NCI-H2171 (cell line): Measurements from ENCODE around the gene BAIAP3.
A peak's percentile ranks its signal among the peaks of the same experiment; 100 is the strongest.

ENCODE experiments used
- DNase-seq: peaks from one replicate; lab custom pipeline; 2025; lab: John Stamatoyannopoulos, UW

Gene BAIAP3

DNA sequence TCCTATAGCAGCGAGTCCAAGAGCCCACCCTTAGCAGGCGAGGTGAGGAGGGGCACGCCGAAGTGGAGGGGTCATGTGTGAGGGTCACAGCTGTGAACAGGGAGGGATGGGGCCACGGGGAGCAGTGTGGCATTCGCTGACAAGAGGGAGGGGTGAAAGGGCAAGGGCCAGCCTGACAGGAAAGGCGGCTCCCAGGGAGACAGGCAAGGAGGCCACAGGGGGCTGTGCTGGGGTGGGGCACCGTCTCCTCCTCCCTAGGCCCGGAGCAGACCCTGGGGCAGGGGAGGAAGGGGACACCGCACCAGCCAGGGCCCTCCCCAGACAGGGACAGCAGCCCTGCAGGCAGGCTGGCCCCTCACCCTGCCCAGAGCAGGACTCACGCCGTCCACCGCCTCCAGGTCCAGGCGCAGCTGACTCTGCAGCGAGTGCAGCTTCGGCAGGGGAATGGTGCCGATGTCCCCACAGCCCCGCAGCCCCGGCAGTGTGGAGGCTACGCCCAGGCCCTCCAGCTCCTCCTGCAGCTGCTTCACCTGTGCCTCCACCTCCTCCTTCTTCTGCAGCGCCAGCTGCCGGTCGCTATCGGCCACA lies 33.4 kb downstream of the BAIAP3 start:
- DNase-seq: no peak

DNA sequence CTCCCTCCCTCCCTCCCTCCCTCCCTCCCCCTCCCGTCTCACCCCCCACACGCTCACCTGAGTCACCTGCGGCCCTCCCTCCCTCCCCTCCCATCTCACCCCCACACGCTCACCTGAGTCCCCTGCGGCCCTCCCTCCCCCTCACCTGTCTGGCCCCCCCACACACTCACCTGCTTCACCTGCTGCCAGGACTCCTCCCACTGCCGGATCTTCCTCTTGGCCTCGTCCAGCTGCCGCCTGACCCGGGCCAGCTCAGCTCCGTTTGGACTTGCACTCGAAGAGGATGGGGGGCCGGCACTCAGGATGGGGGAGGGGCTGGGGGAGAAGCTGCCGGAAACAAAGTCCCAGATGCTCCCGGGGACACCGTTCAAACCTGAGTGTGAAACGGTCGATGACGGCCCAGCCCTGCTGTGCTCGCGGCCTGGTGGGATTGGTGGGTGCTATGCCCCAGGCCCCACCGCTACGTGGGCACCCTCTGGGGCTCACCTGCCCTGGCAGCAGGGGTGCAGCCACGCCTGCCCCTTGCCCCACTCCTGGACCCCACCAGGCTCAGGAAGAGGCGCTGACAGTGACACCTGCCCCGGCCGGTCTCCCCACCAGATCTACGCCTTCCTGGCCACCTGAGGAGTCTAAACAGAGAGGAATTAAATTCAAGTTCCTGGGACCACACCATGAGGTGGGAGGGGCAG lies 34.2 kb downstream of the BAIAP3 start:
- DNase-seq: no peak

- no peak for DNase-seq
These were observed 37.9 kb downstream of the BAIAP3 start for GRCh38 chr16:1371054-1371978.

- DNase-seq: no peak
These were observed 39.0 kb downstream of the BAIAP3 start for GRCh38 chr16:1372292-1372950.

DNA sequence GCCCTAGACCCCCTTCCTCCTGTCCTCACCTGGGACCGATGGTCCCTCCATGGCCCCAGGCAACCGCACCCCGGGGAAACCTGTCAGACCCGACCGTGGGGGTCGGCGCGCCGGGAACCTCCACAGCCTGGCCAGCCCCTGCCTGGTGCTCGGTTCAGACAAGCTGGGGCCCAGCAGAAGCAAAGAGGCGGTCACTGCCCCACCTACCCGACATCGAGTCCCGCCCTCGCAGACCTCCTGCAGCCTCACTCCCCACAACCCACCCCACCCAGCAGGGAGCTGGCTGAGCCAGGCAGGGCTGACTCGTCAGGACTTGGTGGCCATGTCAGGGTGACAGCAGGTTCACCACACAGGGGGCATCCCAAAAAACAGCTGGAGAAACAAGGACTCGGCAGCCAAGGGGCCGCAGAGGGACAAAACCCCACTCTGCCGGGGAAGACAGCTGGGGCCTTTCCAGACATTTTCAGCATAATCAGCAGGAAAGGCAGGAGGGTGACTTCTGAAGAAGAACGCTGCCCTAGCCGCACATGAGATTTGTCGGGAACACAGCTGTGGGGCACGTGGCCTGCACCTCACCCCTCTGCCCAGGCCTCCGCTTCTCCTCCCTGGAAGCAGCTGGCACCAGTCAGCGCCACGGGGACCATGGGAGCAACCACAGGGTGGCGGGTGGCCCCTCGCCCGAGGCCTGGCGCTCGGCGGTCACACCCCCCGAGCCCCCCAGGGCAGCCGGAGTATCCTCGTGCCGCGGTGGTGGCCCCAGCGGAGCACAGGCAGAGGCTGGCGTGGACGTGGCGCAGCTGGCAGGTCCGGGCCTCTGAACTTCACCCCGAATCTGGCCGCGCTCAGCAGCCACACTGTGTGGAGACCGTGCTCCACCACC lies 41.2 kb downstream of the BAIAP3 start:
- no peak for DNase-seq

- no peak for DNase-seq
These were observed 41.8 kb downstream of the BAIAP3 start for GRCh38 chr16:1375298-1375640.

DNA sequence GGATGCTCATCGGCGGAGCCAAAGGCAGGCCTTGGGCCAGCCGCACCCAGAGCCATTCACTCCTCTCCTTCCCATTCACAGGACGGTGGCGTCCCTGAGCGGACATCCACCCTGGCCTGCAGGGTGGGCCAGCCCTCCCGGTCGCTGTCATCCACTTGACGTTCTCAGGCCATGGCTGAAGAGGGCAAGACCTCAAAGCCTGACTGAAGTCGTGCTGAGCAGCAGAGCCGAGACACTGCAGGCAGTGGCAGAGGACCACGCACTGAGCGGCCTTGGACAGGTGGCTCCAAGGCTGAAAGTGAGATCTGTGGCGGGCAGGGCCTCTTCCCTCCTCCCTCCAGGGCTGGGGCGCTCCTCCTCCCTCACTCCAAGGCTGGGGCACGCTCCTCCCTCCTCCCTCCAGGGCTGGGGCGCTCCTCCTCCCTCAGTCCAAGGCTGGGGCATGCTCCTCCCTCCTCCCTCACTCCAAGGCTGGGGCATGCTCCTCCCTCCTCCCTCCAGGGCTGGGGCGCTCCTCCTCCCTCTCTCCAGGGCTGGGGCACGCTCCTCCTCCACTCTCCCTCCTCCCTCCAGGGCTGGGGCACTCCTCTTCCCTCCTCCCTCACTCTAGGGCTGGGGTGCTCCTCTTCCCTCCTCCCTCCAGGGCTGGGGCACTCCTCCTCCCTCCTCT lies 42.4 kb downstream of the BAIAP3 start:
- no peak for DNase-seq

DNA sequence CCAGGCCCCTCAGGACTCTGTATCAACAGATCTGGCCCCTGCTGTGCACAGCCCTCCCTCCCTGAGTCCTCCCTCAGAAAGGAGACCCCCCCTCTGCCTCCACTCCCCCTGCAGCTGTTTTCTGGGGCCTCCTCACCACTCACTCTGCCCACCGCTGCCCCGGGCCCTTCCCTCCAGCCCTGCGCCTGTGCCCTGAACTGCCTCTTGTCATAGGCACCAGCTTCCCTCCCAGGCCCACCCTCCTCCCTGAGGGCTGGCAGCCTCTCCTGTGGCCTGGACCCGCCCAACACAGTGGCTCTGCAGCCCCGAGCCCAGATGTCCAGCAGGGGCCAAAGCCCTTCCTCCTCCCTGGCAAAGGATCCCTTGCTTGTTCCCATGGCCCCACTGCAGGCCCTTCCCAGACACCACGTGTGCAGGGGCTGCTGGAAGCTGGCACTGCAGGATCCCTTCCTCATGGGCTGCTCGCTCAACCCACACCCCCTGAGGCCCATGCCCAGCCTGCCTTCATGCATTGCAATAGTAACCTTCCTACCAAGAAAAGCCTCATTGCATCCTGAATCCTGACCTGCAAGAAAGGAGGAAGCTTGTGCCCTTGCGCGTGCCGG lies 44.1 kb downstream of the BAIAP3 start:
- DNase-seq: no peak

GRCh38 chr16:1378087-1378803 lies 44.8 kb downstream of the BAIAP3 start:
- no peak for DNase-seq

DNA sequence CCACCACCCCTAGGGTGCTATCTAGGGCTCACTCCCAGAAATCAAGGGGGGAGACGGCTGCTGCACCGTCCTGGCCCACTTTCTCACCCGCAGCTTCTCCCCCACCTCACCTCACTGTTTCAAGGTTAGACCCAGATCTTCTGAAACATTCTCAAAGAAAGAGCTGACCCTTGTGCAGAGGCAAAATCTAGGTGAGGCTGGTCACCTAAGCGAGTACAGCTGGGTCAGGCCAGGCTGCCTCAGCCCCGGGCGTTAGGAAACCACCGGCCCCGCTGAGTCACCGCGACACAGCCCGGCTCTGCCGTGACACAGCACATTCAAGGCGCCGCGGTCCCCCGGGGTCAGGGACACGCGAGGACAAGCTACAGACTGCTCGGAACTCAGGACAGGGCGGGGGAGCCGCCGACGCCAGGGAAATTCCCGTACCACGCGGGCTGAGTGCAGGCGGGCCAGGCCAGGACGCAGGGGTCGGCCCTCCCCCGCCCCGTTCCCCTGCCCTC lies 45.4 kb downstream of the BAIAP3 start:
- peak; percentile 2 for DNase-seq

GRCh38 chr16:1379304-1380076 lies 46.0 kb downstream of the BAIAP3 start:
- DNase-seq: peak; percentile 63

DNA sequence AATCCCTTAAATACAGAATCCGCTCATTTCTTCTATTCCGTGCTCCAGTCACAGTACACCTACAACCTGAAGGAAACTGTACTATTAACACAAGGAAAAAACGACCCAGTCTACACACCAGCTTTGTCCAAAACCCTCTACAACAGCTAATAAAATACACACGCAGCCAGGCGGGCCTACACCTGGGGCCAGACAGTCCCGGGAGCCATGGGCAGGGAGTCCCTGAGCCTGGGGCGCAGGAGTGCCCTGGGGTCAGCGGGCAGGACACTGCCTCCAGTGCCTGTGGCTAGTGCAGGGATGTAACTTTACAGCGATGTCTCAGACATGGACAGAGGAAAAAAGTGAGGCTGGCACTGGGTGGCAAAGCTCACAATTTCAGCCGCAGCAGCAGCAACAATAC lies 46.8 kb downstream of the BAIAP3 start:
- DNase-seq: no peak

DNA sequence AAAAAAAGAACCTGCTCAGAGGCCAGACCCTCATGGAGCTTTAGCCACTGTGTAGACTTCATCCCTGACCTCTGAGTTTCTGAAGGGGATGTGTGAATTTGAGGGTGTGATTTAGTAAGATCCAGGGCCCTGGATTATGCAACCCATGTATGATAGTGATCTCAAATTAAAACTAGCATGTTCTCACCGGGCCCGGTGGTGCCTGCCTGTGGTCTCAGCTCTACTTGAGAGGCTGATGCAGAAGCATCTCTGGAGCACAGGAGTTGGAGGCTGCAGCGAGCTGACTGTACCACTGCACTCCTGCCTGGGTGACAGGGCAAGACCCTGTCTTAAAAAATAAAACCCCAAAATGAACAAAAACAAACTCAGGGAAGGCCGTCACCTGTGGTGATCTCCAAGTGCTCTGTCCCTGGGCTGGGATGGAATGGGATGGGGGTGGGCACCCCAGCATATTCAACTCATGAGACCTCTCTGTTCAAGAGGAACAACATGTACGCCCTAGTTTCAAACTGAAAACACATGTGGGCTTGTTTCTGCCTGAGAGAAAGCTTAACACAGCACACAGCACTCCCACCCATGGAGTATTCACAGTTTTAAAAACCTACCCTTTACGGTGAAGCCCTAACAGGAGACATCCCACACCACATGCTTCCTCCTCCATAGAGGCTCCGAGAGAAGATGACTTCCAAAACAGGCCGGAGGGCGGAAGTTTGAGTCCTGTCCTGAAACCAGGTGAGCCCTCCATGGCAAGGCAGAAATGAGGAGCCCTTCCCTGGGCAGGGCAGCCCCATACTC lies 48.4 kb downstream of the BAIAP3 start:
- no peak for DNase-seq

GRCh38 chr16:1383556-1383955 lies 50.1 kb downstream of the BAIAP3 start:
- DNase-seq: no peak

DNA sequence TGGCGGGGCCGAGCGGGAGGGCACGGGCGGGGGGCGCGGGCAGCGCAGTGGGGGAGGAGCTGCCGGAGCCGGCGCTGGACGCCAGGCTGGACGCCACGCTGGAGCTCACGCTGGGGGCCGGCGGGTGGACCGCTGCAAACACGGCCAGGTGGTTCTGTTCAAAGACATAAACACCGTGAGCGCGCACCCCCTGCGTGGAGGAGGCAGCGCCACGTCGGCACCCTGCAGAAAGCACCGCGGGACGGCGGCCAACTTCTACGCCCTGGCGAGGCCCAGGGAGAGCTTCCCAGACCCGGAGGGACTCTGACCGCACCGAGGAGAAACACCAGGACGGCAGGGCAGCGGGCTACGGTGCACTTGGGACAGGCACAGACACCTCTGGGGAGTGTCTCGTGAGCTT lies 51.8 kb downstream of the BAIAP3 start:
- DNase-seq: no peak

DNA sequence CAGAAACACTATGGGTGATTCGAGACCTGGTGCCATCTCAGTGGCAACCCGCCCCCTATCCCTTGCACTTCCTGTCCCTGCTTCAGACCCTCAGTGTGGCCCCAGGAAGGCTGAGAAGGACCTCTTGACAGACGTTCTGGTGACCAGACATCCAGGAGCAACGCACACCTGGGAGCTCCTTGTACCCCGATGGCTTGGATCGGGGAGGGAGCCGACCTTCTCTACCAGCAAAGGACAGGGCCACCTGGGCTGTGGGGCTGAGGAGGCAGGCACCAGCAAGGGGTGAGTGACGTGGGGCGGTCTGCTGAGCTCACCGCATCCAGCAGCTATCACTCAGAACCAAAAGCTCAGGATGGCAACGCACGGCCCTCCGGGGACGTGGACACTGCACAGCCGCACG lies 53.9 kb downstream of the BAIAP3 start:
- no peak for DNase-seq

- no peak for DNase-seq
These were observed 56.3 kb downstream of the BAIAP3 start for GRCh38 chr16:1389762-1390161.

DNA sequence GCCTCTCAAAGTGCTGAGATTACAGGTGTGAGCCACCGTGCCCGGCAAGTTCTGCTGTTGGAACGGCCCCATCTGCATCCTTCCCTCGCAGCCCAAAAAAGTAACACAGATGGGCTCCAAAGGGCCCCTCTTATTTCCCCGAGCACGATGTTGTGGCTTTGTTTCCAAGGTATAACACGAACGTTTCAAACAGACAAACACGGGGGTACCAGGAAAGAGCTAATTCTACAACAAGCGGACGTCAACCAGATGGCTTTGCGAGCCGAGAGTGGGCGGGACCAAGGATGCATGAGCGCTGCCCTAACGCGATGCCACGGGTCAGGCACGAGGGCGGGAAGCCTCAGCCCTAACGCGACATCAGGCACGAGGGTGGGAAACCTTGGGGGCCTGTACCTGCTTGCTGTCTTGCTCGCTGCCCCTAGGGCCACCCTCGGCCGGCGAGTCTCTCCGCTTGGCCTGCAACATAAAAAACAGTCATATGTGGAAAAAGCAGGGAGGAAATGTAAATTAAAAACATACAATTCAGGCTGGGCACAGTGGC lies 56.9 kb downstream of the BAIAP3 start:
- no peak for DNase-seq
